ENCODE measurements around the gene IPCEF1.

The IPCEF1 gene

GRCh38 chr6:154165478-154165877, 191.1 kb downstream of the IPCEF1 start:
- TF ChIP-seq, protein P1, sequence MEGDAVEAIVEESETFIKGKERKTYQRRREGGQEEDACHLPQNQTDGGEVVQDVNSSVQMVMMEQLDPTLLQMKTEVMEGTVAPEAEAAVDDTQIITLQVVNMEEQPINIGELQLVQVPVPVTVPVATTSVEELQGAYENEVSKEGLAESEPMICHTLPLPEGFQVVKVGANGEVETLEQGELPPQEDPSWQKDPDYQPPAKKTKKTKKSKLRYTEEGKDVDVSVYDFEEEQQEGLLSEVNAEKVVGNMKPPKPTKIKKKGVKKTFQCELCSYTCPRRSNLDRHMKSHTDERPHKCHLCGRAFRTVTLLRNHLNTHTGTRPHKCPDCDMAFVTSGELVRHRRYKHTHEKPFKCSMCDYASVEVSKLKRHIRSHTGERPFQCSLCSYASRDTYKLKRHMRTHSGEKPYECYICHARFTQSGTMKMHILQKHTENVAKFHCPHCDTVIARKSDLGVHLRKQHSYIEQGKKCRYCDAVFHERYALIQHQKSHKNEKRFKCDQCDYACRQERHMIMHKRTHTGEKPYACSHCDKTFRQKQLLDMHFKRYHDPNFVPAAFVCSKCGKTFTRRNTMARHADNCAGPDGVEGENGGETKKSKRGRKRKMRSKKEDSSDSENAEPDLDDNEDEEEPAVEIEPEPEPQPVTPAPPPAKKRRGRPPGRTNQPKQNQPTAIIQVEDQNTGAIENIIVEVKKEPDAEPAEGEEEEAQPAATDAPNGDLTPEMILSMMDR (IDR thresholded peaks at IDR 0.05; ENCODE audit: low read depth, low read length): no peak
- no peak for DNase-seq (ENCODE audit: extremely low read depth, low read depth)

- DNase-seq (ENCODE audit: extremely low read depth, low read depth): peak; percentile 80
- TF ChIP-seq, protein P1 (IDR thresholded peaks at IDR 0.05; ENCODE audit: low read depth, low read length): no peak
These were observed 192.2 kb downstream of the IPCEF1 start for GRCh38 chr6:154164397-154164796.

DNA sequence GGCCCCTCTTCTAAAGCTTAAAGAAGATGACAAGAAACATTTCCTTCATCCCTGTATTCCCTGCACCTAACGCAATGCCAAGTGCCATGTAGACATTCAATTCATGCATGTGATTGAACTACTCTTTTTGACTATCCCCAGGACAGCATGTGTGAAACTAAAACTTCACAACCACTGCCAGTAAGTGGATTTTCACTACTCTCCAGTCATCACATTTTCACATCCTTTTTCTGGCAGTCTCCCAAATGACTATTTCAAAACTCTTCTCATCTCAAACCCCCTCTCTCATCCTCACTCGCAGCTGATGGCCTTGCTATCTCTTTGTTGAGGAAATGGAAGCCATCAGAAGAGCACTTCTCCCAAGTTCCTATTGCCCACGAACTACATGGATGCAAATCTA, 194.9 kb downstream of the IPCEF1 start:
- TF ChIP-seq, protein P1 (IDR thresholded peaks at IDR 0.05; ENCODE audit: low read depth, low read length): no peak
- no peak for DNase-seq (ENCODE audit: extremely low read depth, low read depth)

- TF ChIP-seq, protein P1 (IDR thresholded peaks at IDR 0.05; ENCODE audit: low read depth, low read length): no peak
- no peak for DNase-seq (ENCODE audit: extremely low read depth, low read depth)
These were observed 197.5 kb downstream of the IPCEF1 start for GRCh38 chr6:154159126-154159525.

GRCh38 chr6:154157706-154158105, 198.9 kb downstream of the IPCEF1 start:
- TF ChIP-seq, protein P1 (IDR thresholded peaks at IDR 0.05; ENCODE audit: low read depth, low read length): no peak
- DNase-seq (ENCODE audit: extremely low read depth, low read depth): no peak

DNA sequence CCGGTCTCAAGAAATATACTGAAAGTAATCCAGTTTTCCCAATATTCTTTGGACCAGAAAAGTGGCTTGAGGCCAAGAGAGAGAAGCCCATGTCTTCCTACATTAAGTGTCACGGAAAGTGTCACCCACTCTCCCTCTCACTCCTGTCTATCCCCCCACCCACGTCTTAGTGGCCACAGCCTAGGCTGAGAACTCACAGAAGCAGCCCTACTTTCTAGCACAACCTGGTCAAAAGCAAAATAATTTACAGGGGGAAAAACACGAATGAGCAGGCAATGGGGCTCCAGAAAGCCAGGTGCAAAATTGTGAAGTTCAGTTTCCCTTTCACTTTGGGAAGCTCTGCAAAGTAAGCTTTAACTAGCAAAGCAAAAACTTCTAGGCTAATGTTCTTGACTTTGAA, 199.5 kb downstream of the IPCEF1 start:
- no peak for DNase-seq (ENCODE audit: extremely low read depth, low read depth)
- TF ChIP-seq, protein P1 (IDR thresholded peaks at IDR 0.05; ENCODE audit: low read depth, low read length): no peak

DNA sequence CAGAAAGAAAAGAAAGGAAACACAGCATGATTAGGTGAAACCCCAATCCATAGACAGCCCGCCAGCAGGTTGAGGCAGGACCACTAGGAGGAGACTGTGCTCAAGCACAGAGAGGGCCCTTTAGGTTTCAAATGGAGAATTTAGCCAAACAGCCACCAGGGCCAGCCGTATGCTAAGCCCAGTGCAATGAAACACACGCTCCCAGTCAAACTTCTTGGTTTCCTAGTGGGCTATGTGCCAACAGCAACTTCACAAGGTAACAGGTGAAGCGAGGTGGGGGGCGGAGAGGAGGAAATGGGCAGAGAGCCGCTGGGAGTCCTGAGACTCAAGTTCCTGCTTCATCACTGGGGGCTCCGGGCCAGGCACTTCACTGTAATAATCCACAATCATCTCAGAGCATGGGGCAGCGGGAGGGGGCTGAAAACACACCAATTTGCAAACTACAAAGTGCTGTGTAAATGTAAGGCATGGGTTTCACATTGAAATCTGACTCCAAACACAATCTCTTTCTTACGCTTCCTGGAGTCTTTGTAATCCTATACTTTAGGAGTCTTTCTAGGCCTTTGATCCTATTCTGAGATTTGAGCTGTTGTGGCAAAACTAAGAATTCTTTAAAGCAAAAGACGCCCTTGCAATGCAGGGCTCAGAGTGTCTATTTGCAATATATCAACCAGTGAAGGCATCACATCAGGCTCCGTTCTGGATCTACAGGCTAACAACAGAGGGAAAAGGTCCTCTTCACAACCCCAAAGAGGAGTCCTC, 200.3 kb downstream of the IPCEF1 start:
- TF ChIP-seq, protein P1 (IDR thresholded peaks at IDR 0.05; ENCODE audit: low read depth, low read length): peak; percentile 77

More for the DNA sequence above, 200.3 kb downstream of the IPCEF1 start:
- no peak for DNase-seq (ENCODE audit: extremely low read depth, low read depth)
